GM18505 (cell line): ENCODE data around the gene NGLY1.
A peak's percentile ranks its signal among the peaks of the same experiment; 100 is the strongest.

Experiments
- ATAC-seq: cut with Tn5 transposase; IDR thresholded peaks from one replicate; pipeline ENCODE4 v1.9.1; 2021; ENCODE audit not compliant: unreplicated experiment
- POLR2A ChIP-seq: IDR thresholded peaks from 4 replicates; pipeline ENCODE4 v1.6.1; 2011; ENCODE audit warnings: borderline replicate concordance; ENCODE audit not compliant: insufficient read depth, insufficient read length; ENCODE audit errors: extremely low read depth

NGLY1 gene

DNA sequence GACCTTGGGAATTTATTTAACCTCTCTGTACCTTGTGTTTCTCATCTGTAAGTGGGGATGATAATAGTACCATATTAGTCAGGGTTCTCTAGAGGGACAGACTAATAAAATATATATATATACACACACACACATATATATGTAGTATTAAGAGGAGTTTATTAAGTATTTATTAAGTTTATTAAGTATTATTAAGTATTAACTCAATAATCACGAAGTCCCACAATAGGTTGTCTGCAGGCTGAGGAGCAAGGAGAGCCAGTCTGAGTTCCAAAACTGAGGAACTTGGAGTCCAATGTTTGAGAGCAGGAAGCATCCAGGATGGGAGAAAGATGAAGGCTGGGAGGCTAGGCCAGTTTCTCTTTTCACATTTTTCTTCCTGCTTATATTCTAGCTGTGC, 21.4 kb upstream of the NGLY1 start:
- no peak for ATAC-seq
- no peak for TF ChIP-seq POLR2A

DNA sequence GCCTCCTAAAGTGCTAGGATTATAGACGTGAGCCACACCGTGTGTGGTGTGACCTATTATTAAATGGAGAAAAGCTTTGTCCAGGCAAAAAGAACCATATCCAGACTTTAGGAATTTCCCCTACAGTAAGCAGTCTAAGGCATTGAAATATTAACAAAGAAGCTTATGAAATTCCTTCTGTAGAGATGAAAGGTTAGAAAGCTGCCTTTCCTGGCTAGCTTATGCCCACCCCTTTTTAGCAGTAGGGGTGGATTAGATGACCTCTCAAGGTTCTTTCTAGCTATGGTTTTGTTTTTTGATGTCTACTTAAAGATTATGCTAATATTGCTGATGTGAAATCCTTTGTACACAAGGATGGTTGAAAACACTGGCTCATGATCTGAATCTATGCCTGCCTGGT, 20.6 kb upstream of the NGLY1 start:
- TF ChIP-seq POLR2A = no peak
- no peak for ATAC-seq

DNA sequence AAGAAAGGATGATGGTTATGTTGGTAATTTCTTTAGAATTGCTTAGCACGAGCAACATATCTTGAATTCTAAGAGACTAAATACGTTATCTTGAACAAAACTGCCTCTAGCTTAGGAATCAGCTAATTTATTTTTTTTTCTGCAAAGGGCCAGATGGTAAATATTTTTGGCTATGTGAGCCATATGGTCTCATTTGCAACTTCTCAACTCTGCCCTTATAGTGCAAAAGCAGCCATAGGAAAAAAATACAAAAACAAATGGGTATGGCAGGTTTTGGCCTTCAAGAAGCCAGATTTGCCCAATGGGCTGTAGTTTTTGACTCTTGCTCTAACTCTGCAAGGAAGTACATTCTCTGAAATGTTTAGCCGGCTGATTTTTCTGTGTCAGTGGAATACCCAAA, 18.5 kb upstream of the NGLY1 start:
- no peak for ATAC-seq
- no peak for TF ChIP-seq POLR2A

DNA sequence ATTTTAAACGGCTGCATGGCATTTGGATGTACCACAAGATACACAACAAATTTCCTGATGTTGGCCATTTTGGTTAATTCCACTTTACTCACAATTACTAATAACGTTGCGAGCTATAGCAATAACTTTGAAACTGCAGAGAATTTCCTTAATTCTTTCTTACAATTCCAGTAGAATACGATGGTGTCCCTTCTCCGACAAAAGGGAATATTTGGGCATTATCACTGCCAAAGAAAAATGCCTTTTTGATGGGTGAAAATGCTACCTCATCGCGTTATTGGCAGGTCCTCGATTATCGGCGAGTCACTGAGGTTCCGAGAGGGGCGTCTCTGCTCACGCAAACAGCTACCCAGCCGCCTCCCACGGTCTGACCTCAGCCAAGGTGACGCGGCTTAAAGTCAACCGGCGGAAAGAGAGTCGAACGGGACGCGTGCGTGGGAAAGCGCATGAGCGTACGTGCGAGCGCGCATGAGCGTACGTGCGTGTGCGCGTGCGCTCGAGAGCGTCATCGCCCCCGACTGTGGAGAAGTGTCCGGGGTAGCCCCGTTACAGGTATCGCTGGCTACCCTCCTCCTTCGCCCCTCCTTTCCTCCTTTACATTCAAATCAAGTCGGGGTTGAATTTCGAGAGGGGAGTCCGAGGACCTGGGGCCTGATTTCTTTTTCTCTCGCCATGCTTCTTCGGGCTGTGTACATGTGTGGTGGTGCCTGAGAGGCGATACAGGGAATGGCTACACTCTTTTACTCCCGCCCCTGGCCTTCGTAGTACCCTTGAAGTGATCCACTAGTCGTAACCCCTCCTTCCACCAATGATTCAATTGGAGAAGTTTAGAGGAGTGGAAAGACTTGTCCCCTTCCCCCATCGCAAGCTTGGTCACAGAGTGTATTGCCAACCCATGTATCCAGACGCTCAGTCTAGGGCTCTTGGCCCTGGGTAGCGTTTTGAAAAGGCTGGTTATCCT, 6.6 kb upstream of the NGLY1 start, which contains the start of gene OXSM:
TSS of gene OXSM (plus strand) at position 495 of the 961 bp plus-strand sequence. CDS start 931 bp downstream, outside the sequence.
- peak; percentile 93 for ATAC-seq
- peak; percentile 94 for TF ChIP-seq POLR2A

DNA sequence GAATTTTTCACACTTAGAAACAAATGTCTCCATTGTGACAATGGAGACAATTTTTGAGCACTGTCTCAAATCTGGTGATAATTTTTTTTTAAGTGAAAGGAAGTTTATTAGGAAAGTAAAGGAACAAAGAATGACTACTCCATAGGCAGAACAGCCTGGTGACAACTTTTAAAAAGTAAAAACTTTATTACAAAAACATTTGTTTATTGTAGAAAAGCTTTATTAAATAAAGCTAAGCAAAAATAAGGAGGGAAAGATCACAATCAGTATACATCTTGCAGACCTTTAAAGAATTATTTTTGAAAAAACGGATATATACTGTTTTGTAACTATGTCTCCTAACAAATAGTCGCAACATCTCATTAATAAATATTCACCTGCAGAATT, 6.0 kb upstream of the NGLY1 start:
- TF ChIP-seq POLR2A = no peak
- ATAC-seq = no peak

DNA sequence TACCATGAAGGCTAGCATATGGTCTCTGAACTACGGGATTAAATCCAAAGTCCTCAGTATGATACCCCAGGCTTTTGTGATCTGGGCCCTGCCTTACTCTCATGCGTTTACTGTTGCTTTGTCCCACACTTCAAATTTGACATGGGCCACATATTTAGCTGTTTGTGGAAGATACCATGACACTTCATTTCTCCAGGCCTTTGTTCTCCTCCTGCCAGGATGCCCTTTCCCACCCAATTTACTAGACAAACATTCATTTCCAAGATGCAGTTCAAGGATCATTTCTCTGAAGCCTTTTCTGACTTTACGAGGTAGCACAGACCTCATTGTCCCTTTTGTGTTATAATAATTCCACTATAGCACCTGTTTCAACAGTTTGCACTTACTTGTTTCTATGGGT, 4.4 kb upstream of the NGLY1 start:
- no peak for ATAC-seq
- TF ChIP-seq POLR2A = no peak

DNA sequence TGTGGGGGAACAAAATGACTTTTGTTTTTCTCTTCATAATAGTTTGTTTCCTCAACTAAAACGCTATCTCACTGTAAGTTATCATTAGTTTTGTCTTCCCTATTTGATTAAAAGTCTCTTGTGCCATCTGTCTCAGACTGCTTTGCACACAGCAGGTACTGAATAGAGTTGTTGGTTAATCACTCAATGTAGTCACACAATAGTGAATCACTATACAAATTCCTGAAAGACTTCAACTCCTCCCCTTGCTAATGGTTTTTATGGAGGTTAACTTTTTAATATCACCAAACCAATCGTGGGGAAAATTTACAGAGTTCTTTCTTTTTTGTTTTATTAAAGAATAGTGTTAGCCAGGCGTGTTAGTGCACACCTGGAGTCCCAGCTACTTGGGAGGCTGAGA, 2.6 kb upstream of the NGLY1 start:
- no peak for TF ChIP-seq POLR2A
- no peak for ATAC-seq

DNA sequence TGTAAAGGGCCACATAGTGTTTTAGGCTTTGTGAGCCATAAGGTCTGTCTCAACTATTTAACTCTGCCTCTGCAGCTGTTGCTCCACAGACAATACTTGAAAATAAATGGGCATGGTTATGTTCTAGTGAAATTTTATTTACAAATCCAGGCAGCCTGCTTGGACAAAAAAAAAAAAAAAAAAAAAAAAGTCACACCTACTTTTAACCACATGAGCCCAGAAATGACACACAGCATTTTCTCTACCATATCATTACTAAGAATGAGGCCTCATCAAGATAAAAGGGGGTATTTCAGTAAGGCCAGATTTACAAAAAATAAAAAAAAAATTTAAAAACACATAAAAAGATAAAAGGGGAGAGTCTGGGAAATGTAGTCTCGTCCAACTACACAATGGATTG, 1.7 kb upstream of the NGLY1 start:
- no peak for ATAC-seq
- no peak for TF ChIP-seq POLR2A

DNA sequence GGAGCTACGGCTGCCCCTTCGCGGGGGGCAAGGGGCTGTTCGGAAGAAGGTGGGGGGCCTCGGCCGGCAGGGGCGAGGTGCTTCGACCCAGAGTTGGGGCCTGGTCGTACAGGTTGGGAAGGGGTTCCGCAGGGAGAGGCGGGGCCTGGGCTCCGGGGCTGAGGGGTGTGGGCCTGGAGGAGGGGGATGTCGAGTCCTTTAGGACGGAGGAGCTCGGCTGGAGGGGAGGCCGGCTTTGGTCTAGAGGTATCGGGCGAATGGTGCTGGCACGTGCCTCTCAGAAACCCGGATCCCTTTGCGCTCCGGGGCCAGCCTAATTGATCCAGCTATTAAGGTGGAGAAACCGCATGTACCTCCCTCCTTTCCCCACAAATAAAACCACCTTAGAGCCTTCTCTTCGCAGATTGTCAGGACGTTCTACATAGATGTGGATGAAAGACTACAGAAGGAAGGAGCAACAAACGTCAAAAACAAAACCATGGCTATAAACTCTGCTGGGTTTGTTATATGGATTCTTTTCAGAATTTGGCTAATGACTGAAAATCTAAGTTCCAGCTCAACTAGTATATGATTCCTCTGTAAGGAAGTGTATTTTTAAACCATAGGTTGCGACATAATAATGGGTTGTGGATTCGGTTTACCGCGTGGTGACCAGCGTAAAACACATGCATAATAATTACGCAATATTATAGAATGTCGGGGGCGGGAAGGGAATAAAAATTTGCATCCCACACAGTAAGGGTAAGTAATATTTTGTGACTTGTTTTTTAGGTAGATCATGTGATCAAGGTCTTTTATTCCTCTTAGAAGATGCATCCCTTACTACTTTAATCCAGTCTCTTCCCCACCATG, 644 bp upstream of the NGLY1 start:
- no peak for TF ChIP-seq POLR2A
- peak; percentile 33 for ATAC-seq

DNA sequence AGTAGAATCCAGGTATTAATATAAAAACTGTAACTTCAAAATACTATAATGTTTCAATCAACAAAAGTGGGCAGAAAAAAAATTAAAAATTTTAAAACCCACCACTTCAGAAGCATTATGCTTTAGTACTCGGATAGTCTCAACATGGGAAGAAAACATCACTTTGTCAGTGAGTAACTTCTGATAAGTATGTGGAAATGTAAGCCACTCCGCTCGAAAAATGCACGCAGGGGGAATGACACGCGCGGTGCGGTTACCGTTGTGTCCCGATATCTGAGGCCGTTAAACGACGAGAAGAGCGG, 656 bp downstream of the NGLY1 start:
- no peak for ATAC-seq
- no peak for TF ChIP-seq POLR2A

DNA sequence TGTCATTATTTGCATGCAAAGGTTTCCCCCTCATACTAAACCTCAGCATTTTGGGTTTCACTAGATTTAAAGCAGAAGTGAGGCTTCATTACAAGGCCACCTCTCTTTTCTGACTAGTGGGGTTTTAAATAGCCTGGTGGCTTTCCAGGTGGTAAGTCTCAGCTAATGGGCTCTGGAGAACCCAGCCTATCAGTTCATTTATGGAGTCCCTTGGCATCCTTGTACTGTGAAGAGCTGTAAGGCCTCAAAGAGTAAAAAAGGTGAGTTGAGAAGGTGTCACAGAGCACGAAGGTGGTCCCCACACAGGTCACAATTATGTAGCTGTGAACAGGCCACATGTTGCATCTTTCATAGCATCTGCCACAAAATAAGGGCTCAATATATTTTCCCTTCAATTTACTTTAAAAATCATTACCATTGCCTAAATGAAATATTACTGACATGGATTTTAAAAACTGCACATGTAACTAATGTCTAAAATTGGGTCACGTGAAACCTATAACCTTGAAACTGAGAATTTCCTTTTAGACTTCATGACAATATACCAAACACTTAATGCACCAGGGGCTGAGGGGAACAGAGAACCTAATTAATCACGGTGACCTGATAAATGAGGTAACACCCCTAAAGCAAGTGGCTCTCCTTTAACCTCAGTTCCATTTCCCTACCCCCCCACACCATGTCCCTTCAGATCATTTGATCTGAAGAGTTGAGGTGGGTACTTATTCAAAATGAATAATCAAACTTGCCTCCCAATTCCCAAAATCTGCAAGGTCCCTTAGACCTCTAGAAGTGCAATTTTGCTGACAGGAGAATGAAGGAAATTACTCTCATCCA, 1.3 kb downstream of the NGLY1 start:
- peak; percentile 45 for ATAC-seq
- TF ChIP-seq POLR2A = no peak

DNA sequence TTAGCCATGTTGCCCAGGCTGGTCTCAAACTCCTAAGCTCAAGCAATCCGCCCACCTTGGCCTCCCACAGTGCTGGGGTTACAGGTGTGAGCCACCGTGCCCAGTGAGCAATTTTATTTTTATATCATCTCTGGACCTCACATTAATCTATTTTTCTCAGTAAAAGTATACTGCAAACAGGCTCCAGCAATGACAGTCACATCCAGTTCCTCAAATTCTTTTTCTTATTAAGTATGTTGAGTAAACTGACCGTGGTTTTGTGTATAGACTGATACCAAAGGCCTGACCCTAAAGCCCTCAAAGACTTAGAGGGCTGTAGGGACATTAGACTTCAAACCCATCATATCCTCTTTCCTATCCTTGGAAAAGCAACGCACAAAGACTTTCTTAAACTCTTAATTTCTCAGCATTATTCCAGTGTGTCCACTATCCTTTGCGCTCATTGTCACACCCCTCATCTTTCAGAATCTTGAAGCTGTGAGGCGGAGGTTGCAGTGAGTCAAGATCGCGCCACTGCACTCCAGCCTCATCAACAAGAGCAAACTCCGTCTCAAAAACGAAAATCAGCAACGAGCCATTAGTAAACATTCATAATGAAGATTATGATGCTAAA, 2.0 kb downstream of the NGLY1 start:
- no peak for ATAC-seq
- no peak for TF ChIP-seq POLR2A

DNA sequence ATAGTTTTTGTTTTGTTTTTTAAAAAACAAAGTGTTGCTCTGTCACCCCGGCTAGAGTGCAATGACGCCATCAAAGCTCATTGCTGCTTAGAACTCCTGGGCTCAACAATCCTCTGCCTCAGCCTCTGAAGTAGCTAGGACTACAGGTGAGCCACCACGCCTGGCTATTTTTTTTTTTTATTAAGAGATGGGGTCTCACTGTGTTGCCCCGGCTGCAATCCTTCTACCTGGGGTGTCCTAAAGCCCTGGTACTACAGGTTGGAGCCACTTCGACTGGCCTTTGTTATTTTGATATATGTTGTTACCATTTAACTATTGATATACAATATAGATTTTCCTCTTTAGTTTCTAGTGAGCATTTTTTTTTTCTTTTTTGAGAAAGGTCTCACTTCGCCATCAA, 2.6 kb downstream of the NGLY1 start:
- no peak for TF ChIP-seq POLR2A
- no peak for ATAC-seq
